ENCODE data around the gene ATG9A.

- TF ChIP-seq POLR2A (IDR thresholded peaks at IDR 0.05): no peak
- TF ChIP-seq CTCF (IDR thresholded peaks at IDR 0.05): no peak
These were observed 15.9 kb downstream of the ATG9A start for GRCh38 chr2:219213486-219214071.

Measured in body of pancreas (tissue), 4 donors.